Suprapubic skin (tissue), 4 donors: ENCODE measurements around the gene RGS12. TPM values are rescaled to one million over a fixed set of nuclear protein-coding genes. Genes with fewer than 3 reads are reported as not detected.
A peak's percentile ranks its signal among the peaks of the same experiment; 100 is the strongest.

Experiments used
- DNase-seq, 2 donors: peaks; one replicate each; pipeline ENCODE4 v3.0.0-alpha.2; 2019; ENCODE audit warnings: low spot score in 2 of 2
- H3K27ac ChIP-seq: fragments of 200-600 bp; sonication (generic); one replicate; pipeline ENCODE4 v1.5.1; 2019
- H3K27me3 ChIP-seq: fragments of 200-600 bp; sonication (generic); one replicate; pipeline ENCODE4 v1.5.1; 2019
- H3K36me3 ChIP-seq: fragments of 200-600 bp; sonication (generic); one replicate; pipeline ENCODE4 v1.5.1; 2019
- H3K4me1 ChIP-seq: fragments of 200-600 bp; sonication (generic); one replicate; pipeline ENCODE4 v1.5.1; 2019
- H3K4me3 ChIP-seq: fragments of 200-600 bp; sonication (generic); one replicate; pipeline ENCODE4 v1.5.1; 2019; ENCODE audit warnings: mild to moderate bottlenecking
- H3K9me3 ChIP-seq: fragments of 200-600 bp; sonication (generic); one replicate; pipeline ENCODE4 v1.5.1; 2019
- EP300 ChIP-seq: sonication (generic); formaldehyde crosslinking; IDR thresholded peaks from one replicate; pipeline ENCODE4 v1.6.1; 2017; ENCODE audit warnings: antibody characterized with exemption
- POLR2A ChIP-seq, 2 donors: fragments of 450-650 bp; IDR thresholded peaks; one replicate each; pipeline ENCODE4 v1.6.1; 2017; ENCODE audit warnings: antibody characterized with exemption in 2 of 2, mild to moderate bottlenecking in 2 of 2, moderate library complexity in 2 of 2
- POLR2AphosphoS5 ChIP-seq, 3 donors: sonication (generic); formaldehyde crosslinking; IDR thresholded peaks; one replicate each; pipeline ENCODE4 v1.6.1; 2017; ENCODE audit warnings: antibody characterized with exemption in 3 of 3
- WGBS: methylation state at CpG from one replicate; pipeline ENCODE4 v1.1.5; 2018; 5-methylcytosine and 5-hydroxymethylcytosine counted together
- total RNA-seq, 4 donors: library from RNA; depleted of rRNA; stranded (reverse); fragments of >200 nt; gene quantifications; one replicate each; pipeline ENCODE4 v1.1.0, GENCODE V29; 2016
- TF ChIP-seq, protein P1 (sequence below), 2 donors: fragments of 200-600 bp in 1 of 2; fragments of 450-650 bp in 1 of 2; sonication (generic) in 1 of 2; IDR thresholded peaks; one replicate each; pipeline ENCODE4 v1.5.1; 2016 to 2019; ENCODE audit warnings: antibody characterized with exemption in 2 of 2, mild to moderate bottlenecking in 1 of 2, moderate library complexity in 1 of 2

RGS12 gene
- total RNA-seq, 4 donors from 2014 or later, result 65.8 to 246 (median 118) TPM

DNA sequence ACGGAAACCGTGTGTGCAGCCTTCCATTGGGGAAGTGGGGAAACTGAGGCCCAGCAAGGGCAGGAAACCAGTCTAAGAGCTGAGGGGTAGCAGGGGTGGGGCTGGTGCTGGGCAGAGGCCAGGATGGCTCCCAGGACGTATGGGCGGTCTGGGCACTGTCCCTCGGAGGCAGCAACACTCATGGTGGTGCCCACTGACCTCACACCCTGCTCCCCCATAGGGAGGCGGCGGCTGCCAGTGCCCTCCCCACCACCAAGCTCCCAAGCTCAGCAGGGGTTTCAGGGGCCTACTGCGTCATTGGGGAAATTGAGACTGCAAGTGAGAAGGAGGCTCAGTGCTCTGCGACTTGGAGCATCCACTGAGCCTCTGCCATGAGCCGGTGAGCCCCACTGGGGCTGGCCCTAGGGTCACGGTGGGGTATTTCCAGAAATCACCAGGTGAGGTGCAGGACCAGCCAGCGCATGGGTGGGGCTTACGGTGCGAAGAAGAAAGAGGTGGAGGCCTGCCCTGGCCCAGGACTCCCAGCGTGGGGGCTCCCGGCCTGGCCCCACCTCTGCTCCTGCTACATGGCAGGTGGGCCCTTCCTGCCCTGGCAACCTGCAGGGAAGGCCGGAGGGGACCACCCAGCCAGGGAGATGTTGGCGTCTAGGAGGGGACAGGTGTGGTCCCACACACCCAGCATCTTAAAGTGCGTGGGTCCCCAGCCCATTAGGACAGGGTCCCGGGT lies 42.9 kb upstream of the RGS12 start:
- H3K36me3 ChIP-seq, result no peaks in the 10 kb centered on the region
- TF ChIP-seq EP300 (no peak), POLR2AphosphoS5 (IDR thresholded peaks at IDR 0.05) (no peak), POLR2A (IDR thresholded peaks at IDR 0.05) (no peak)
- TF ChIP-seq, protein P1, sequence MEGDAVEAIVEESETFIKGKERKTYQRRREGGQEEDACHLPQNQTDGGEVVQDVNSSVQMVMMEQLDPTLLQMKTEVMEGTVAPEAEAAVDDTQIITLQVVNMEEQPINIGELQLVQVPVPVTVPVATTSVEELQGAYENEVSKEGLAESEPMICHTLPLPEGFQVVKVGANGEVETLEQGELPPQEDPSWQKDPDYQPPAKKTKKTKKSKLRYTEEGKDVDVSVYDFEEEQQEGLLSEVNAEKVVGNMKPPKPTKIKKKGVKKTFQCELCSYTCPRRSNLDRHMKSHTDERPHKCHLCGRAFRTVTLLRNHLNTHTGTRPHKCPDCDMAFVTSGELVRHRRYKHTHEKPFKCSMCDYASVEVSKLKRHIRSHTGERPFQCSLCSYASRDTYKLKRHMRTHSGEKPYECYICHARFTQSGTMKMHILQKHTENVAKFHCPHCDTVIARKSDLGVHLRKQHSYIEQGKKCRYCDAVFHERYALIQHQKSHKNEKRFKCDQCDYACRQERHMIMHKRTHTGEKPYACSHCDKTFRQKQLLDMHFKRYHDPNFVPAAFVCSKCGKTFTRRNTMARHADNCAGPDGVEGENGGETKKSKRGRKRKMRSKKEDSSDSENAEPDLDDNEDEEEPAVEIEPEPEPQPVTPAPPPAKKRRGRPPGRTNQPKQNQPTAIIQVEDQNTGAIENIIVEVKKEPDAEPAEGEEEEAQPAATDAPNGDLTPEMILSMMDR (IDR thresholded peaks at IDR 0.05), result no peak
- no peaks in the 10 kb centered on the region for H3K4me1 ChIP-seq
- H3K9me3 ChIP-seq, result no peaks in the 10 kb centered on the region
- no peak overlapping the region for H3K4me3 ChIP-seq
- WGBS, result 81% methylated on average over 10 of the region's 20 CpGs
- H3K27me3 ChIP-seq, result no peaks in the 10 kb centered on the region
- no peak overlapping the region for H3K27ac ChIP-seq
- DNase-seq, result no peak

DNA sequence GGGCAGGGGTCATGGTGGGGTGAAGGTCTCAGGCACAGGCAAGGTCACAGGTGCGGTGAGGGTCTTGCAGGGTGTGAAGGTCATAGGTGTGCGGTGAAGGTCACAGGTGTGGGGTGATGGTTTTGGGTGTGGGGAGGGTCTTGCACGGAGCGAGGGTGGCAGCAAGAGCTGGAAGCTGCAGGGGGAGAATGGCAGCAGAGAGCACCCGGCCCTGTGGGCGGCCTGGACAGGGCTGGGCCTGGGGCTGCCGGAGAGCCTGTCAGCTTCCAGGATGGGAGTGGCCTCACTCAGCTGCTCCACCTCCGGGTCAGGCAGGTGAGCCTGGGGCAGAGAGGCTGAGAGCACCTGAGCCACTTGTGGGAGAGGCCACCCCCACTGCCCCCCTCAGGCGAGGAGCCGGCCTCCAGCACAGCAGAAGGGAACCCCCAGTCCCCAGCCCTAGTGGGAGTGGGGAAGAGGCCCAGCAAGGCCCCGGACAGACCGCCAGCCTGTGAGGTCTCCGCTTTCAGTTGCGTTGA lies 42.3 kb upstream of the RGS12 start:
- no peak overlapping the region for H3K4me3 ChIP-seq
- WGBS, result 77% methylated on average over 11 of the region's 14 CpGs
- DNase-seq, result no peak
- H3K27me3 ChIP-seq, result no peaks in the 10 kb centered on the region
- TF ChIP-seq, protein P1 (IDR thresholded peaks at IDR 0.05), result no peak
- TF ChIP-seq EP300 (no peak), POLR2AphosphoS5 (IDR thresholded peaks at IDR 0.05) (no peak), POLR2A (IDR thresholded peaks at IDR 0.05) (no peak)
- H3K27ac ChIP-seq, result no peak overlapping the region
- H3K4me1 ChIP-seq, result no peaks in the 10 kb centered on the region
- no peaks in the 10 kb centered on the region for H3K36me3 ChIP-seq
- H3K9me3 ChIP-seq, result no peaks in the 10 kb centered on the region

DNA sequence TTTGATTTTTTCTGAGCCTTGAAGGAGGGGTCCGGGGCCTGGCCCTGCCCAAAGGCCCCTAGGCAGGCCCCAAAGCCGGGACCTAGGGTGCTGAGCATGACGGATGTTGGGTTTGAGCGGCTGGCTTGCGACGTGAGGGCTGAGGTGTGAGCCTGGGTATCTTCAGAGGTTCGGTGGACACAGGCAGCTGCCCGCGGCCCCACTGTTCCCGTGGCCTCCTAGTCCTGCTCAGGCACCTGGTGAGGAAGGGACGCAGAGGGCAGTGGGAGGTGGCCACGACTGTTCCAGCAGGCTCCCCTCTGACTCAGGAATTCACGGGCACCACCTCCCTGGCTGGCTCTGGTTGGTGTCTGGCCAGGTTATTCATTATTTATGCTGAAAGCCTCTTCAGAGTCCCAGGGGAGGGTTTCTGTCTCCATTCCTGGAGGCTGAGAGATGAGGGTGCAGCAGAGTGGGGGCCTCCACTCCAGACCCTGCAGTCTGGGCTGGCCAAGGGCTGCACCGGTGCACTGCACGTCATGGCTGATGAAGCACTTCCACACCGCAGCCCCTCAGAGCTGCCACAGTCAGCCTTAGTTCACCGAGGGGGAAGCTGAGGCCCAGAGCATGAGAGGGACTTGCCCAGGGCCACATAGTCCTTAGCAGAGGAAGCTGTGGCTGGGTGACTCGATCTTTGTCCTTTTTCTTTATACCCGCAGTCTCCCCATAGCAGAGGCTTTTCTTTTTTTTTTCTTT lies 41.7 kb upstream of the RGS12 start:
- DNase-seq, result peak in 1 of 2 donors; percentile 55
- Histone ChIP-seq H3K27ac (no peak overlapping the region), H3K4me1 (no peaks in the 10 kb centered on the region), H3K9me3 (no peaks in the 10 kb centered on the region), H3K4me3 (no peak overlapping the region), H3K27me3 (no peaks in the 10 kb centered on the region), H3K36me3 (no peaks in the 10 kb centered on the region)
- 96% methylated on average over 11 of the region's 19 CpGs for WGBS
- no peak for TF ChIP-seq POLR2AphosphoS5 (IDR thresholded peaks at IDR 0.05)
- TF ChIP-seq, protein P1 (IDR thresholded peaks at IDR 0.05), result no peak
- TF ChIP-seq POLR2A (IDR thresholded peaks at IDR 0.05), result no peak
- no peak for TF ChIP-seq EP300

DNA sequence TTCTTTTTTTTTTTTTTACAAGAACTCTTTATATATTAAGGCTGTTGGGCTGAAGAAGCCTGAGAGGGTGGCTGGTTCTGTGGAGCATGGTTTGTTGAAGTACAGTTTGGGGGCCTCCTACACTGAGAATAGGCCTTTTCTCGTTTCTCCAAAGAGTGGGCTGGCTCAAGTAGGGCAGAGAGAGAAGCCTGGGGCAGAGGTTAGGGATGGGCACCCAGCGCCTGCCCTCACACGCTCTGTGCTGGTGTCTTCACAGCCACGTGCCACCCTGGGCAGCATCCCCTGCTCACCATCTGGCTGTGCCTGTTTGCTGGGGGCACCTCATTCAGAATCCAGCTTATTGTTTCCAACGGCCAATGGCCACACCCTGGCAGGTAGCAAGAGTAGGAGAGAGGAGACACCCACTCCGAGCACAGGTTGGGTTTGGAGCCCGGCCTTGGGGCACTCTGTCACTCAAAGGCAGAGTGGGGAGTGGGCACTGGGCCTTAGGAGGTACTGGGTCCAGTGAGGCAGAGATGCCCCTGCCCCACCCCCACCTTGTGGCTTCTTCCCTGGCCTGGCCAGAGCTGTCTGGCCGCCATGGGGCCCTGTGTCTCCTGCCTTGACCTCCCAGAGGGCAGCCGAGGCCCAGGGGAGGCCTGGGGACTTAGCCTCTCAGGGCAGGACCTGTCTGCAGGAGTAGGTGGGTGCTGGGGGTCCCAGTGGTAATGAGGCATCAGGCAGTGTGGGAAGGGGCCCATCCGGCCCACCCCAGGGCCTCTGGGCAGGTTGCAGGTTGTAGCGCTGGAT lies 40.9 kb upstream of the RGS12 start:
- Histone ChIP-seq H3K27me3 (no peaks in the 10 kb centered on the region), H3K27ac (no peak overlapping the region), H3K36me3 (no peaks in the 10 kb centered on the region), H3K4me1 (no peaks in the 10 kb centered on the region), H3K4me3 (no peak overlapping the region), H3K9me3 (no peaks in the 10 kb centered on the region)
- 93% methylated on average over 3 of the region's 11 CpGs for WGBS
- no peak for TF ChIP-seq POLR2A (IDR thresholded peaks at IDR 0.05)
- TF ChIP-seq, protein P1 (IDR thresholded peaks at IDR 0.05), result no peak
- TF ChIP-seq POLR2AphosphoS5 (IDR thresholded peaks at IDR 0.05), result no peak
- no peak for TF ChIP-seq EP300
- peak in 1 of 2 donors; percentile 39 for DNase-seq
